Lower leg skin (tissue), 3 donors: ENCODE data around the gene CDH13.

Experiments
- POLR2A ChIP-seq, 2 donors: fragments of 450-650 bp; IDR thresholded peaks; one replicate each; pipeline ENCODE4 v1.6.1; 2016 to 2017; ENCODE audit warnings: antibody characterized with exemption in 2 of 2, mild to moderate bottlenecking in 1 of 2, moderate library complexity in 1 of 2
- TF ChIP-seq, protein P1 (sequence below), 3 donors: fragments of 450-650 bp; IDR thresholded peaks; one replicate each; pipeline ENCODE4 v1.5.1; 2016; ENCODE audit warnings: antibody characterized with exemption in 3 of 3, mild to moderate bottlenecking in 3 of 3, moderate library complexity in 2 of 3

DNA sequence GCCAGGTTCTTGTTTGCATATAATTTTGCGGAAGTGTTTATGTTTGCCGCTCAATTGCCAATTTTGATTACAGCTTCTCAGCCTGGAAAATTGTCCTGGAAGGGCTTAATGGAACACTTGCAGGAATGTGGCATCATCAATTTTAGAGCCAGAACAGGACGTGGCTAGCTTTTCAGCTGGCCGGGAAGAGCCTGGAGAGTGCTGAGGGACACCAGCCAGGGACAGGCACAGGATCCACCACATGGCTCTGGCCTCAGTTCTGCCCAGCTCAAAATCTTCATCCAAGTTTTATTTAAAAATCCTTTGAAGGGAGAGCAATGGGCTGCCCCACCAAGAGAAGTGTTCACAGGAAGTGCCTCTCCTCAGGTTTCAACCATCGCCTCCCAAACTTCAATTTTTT lies 893.8 kb downstream of the CDH13 start:
- TF ChIP-seq, protein P1, sequence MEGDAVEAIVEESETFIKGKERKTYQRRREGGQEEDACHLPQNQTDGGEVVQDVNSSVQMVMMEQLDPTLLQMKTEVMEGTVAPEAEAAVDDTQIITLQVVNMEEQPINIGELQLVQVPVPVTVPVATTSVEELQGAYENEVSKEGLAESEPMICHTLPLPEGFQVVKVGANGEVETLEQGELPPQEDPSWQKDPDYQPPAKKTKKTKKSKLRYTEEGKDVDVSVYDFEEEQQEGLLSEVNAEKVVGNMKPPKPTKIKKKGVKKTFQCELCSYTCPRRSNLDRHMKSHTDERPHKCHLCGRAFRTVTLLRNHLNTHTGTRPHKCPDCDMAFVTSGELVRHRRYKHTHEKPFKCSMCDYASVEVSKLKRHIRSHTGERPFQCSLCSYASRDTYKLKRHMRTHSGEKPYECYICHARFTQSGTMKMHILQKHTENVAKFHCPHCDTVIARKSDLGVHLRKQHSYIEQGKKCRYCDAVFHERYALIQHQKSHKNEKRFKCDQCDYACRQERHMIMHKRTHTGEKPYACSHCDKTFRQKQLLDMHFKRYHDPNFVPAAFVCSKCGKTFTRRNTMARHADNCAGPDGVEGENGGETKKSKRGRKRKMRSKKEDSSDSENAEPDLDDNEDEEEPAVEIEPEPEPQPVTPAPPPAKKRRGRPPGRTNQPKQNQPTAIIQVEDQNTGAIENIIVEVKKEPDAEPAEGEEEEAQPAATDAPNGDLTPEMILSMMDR (IDR thresholded peaks at IDR 0.05), result no peak
- no peak for TF ChIP-seq POLR2A (IDR thresholded peaks at IDR 0.05)
